GM21423 (cell line): ENCODE measurements around the gene ACIN1.

Experiments
- ATAC-seq: cut with Tn5 transposase; IDR thresholded peaks from one replicate; pipeline ENCODE4 v1.9.1; 2021; ENCODE audit warnings: mild to moderate bottlenecking, moderate library complexity; ENCODE audit not compliant: unreplicated experiment

The ACIN1 gene

GRCh38 chr14:23089498-23090253 lies 5.3 kb downstream of the ACIN1 start:
- ATAC-seq: no peak

- ATAC-seq: no peak
These were observed 8.4 kb downstream of the ACIN1 start for GRCh38 chr14:23086565-23086964.

GRCh38 chr14:23085458-23085857 lies 9.5 kb downstream of the ACIN1 start:
- ATAC-seq: no peak

- no peak for ATAC-seq
These were observed 14.5 kb downstream of the ACIN1 start for GRCh38 chr14:23080474-23080873.

- no peak for ATAC-seq
These were observed 15.2 kb downstream of the ACIN1 start for GRCh38 chr14:23079716-23080115.

GRCh38 chr14:23078692-23079116 lies 16.2 kb downstream of the ACIN1 start:
- no peak for ATAC-seq

- ATAC-seq: no peak
These were observed 17.0 kb downstream of the ACIN1 start for GRCh38 chr14:23077962-23078361.

- no peak for ATAC-seq
These were observed 18.0 kb downstream of the ACIN1 start for GRCh38 chr14:23076785-23077408.

GRCh38 chr14:23074906-23075305 lies 20.0 kb downstream of the ACIN1 start:
- ATAC-seq: no peak

GRCh38 chr14:23071921-23072539 lies 22.9 kb downstream of the ACIN1 start:
- ATAC-seq: no peak

- peak; percentile 88 for ATAC-seq
These were observed 23.6 kb downstream of the ACIN1 start for GRCh38 chr14:23071244-23071920.

GRCh38 chr14:23070262-23071129 lies 24.4 kb downstream of the ACIN1 start:
- no peak for ATAC-seq

GRCh38 chr14:23069413-23069806 lies 25.5 kb downstream of the ACIN1 start:
- no peak for ATAC-seq

GRCh38 chr14:23068789-23069412 lies 26.0 kb downstream of the ACIN1 start:
- ATAC-seq: peak; percentile 64

GRCh38 chr14:23067847-23068788 lies 26.8 kb downstream of the ACIN1 start:
- no peak for ATAC-seq

GRCh38 chr14:23066855-23067744 lies 27.8 kb downstream of the ACIN1 start:
- no peak for ATAC-seq

GRCh38 chr14:23066368-23066767 lies 28.6 kb downstream of the ACIN1 start:
- ATAC-seq: no peak

- ATAC-seq: no peak
These were observed 31.3 kb downstream of the ACIN1 start for GRCh38 chr14:23063601-23064000.
